Osteoblast (primary cell): Measurements from ENCODE around the gene SNX19. TPM values are rescaled to one million over a fixed set of nuclear protein-coding genes. Genes with fewer than 3 reads are reported as not detected.

Source experiments
- DNase-seq: peaks from one replicate; pipeline ENCODE4 v3.0.0; 2011; ENCODE audit warnings: low spot score, mixed read lengths; ENCODE audit not compliant: insufficient read length; ENCODE audit errors: missing footprints
- H2AFZ ChIP-seq: 2 replicates; pipeline ENCODE4 v1.6.0; 2011; ENCODE audit warnings: mild to moderate bottlenecking, low read length
- H3K27ac ChIP-seq: 2 replicates; pipeline ENCODE4 v1.5.1; 2011; ENCODE audit warnings: mild to moderate bottlenecking, low read depth, low read length, moderate library complexity
- H3K27me3 ChIP-seq: 2 replicates; pipeline ENCODE4 v1.6.0; 2012; ENCODE audit warnings: mild to moderate bottlenecking, control low read depth, inconsistent platforms, low read length, moderate library complexity; ENCODE audit not compliant: insufficient read depth
- H3K36me3 ChIP-seq: 2 replicates; pipeline ENCODE4 v1.5.1; 2011; ENCODE audit warnings: mild to moderate bottlenecking, low read length, control low read depth, moderate library complexity; ENCODE audit not compliant: insufficient read depth
- H3K4me1 ChIP-seq: 2 replicates; pipeline ENCODE4 v1.5.1; 2011; ENCODE audit warnings: mild to moderate bottlenecking, low read length, control low read depth, moderate library complexity; ENCODE audit not compliant: insufficient read depth
- H3K4me2 ChIP-seq: 2 replicates; pipeline ENCODE4 v1.6.0; 2011; ENCODE audit warnings: mild to moderate bottlenecking, low read length; ENCODE audit not compliant: insufficient read depth
- H3K4me3 ChIP-seq: fragments of 200-600 bp; sonication (generic); 3 replicates; pipeline ENCODE4 v1.5.1; 2012; ENCODE audit warnings: mild to moderate bottlenecking, low read length, inconsistent platforms; ENCODE audit not compliant: insufficient read depth
- H3K79me2 ChIP-seq: 2 replicates; pipeline ENCODE4 v1.6.0; 2012; ENCODE audit warnings: mild to moderate bottlenecking, low read length, control low read depth, inconsistent platforms; ENCODE audit not compliant: insufficient read depth
- H3K9me3 ChIP-seq: 2 replicates; pipeline ENCODE4 v1.5.1; 2011; ENCODE audit warnings: low read depth, low read length, control low read depth
- H4K20me1 ChIP-seq: 2 replicates; pipeline ENCODE4 v1.6.0; 2012; ENCODE audit warnings: mild to moderate bottlenecking, low read length, control low read depth; ENCODE audit not compliant: insufficient read depth
- CTCF ChIP-seq: IDR thresholded peaks from 2 replicates; pipeline ENCODE4 v1.5.1; 2011; ENCODE audit warnings: mild to moderate bottlenecking, low read depth, low read length, moderate library complexity; ENCODE audit errors: extremely low read depth
- total RNA-seq: library from RNA; depleted of rRNA; stranded (reverse); fragments of >200 nt; gene quantifications from 2 replicates; pipeline ENCODE4 v1.2.3, GENCODE V29; 2012

SNX19 gene
- total RNA-seq, 1 donor = 124 TPM

GRCh38 chr11:130897262-130898182, 18.8 kb downstream of the SNX19 start:
- H3K4me2 ChIP-seq = peak overlapping the region; percentile 65
- H3K36me3 ChIP-seq = peaks cover 73% of the 10 kb centered on the region
- DNase-seq = peak; percentile 80
- H3K27ac ChIP-seq = peak overlapping the region; percentile 90
- H3K79me2 ChIP-seq = peaks cover 4% of the 10 kb centered on the region
- H3K27me3 ChIP-seq = no peaks in the 10 kb centered on the region
- peaks cover 21% of the 10 kb centered on the region for H3K4me1 ChIP-seq
- no peak for TF ChIP-seq CTCF
- H3K4me3 ChIP-seq = no peak overlapping the region
- peaks cover 3% of the 10 kb centered on the region for H4K20me1 ChIP-seq
- no peaks in the 10 kb centered on the region for H3K9me3 ChIP-seq
- no peak overlapping the region for H2AFZ ChIP-seq

- H3K27me3 ChIP-seq = no peaks in the 10 kb centered on the region
- H3K4me1 ChIP-seq = peaks cover 33% of the 10 kb centered on the region
- no peak overlapping the region for H3K4me3 ChIP-seq
- no peak overlapping the region for H3K4me2 ChIP-seq
- H2AFZ ChIP-seq = no peak overlapping the region
- H3K79me2 ChIP-seq = peaks cover 4% of the 10 kb centered on the region
- peaks cover 3% of the 10 kb centered on the region for H4K20me1 ChIP-seq
- TF ChIP-seq CTCF = peak; percentile 86
- peak; percentile 87 for DNase-seq
- peak overlapping the region; percentile 48 for H3K27ac ChIP-seq
- H3K9me3 ChIP-seq = no peaks in the 10 kb centered on the region
- H3K36me3 ChIP-seq = peaks cover 53% of the 10 kb centered on the region
Observed at GRCh38 chr11:130894322-130895025, 21.8 kb downstream of the SNX19 start.

- Histone ChIP-seq H2AFZ (no peak overlapping the region), H3K27me3 (no peaks in the 10 kb centered on the region), H3K4me1 (peaks cover 24% of the 10 kb centered on the region), H4K20me1 (peaks cover 3% of the 10 kb centered on the region), H3K27ac (no peak overlapping the region), H3K36me3 (peaks cover 52% of the 10 kb centered on the region), H3K4me3 (no peak overlapping the region), H3K9me3 (no peaks in the 10 kb centered on the region), H3K79me2 (peaks cover 4% of the 10 kb centered on the region), H3K4me2 (no peak overlapping the region)
- no peak for DNase-seq
- TF ChIP-seq CTCF = no peak
Observed at GRCh38 chr11:130892861-130893260, 23.4 kb downstream of the SNX19 start.

GRCh38 chr11:130891326-130891725, 25.0 kb downstream of the SNX19 start:
- Histone ChIP-seq H3K79me2 (peaks cover 4% of the 10 kb centered on the region), H3K4me1 (peaks cover 12% of the 10 kb centered on the region), H4K20me1 (peaks cover 3% of the 10 kb centered on the region), H3K27me3 (no peaks in the 10 kb centered on the region), H3K4me3 (no peak overlapping the region), H3K9me3 (no peaks in the 10 kb centered on the region), H3K27ac (peak overlapping the region; percentile 46), H2AFZ (no peak overlapping the region), H3K4me2 (no peak overlapping the region), H3K36me3 (peaks cover 53% of the 10 kb centered on the region)
- no peak for TF ChIP-seq CTCF
- DNase-seq = no peak
